ENCODE results near the gene YBX2.
"Not testable (repeated sequence)": the region's sequence is repeated elsewhere in the genome, so short reads cannot be mapped to it uniquely, and the experiment has no call there.

Gene YBX2

GRCh38 chr17:7294614-7295153 lies at the start of gene YBX2:
Gene YBX2 (minus strand): TSS chr17:7294639. CDS start chr17:7294500, 139 bp downstream.
- DNase-seq = peak; percentile 55

GRCh38 chr17:7343250-7343649 lies 48.8 kb upstream of the YBX2 start:
- no peak for DNase-seq

- no peak for DNase-seq
Measured at GRCh38 chr17:7341842-7342241, 47.4 kb upstream of the YBX2 start.

GRCh38 chr17:7340179-7340578 lies 45.7 kb upstream of the YBX2 start:
- no peak for DNase-seq

GRCh38 chr17:7337600-7337999 lies 43.2 kb upstream of the YBX2 start:
- not testable (repeated sequence) for DNase-seq

GRCh38 chr17:7336240-7337175 lies 42.1 kb upstream of the YBX2 start, which contains the start of gene ACAP1:
Gene ACAP1 (plus strand): TSS chr17:7336529. CDS start chr17:7336735, 206 bp downstream.
- DNase-seq = no peak

GRCh38 chr17:7335765-7336164 lies 41.3 kb upstream of the YBX2 start:
- not testable (repeated sequence) for DNase-seq

GRCh38 chr17:7334938-7335538 lies 40.6 kb upstream of the YBX2 start:
- no peak for DNase-seq

- not testable (repeated sequence) for DNase-seq
Measured at GRCh38 chr17:7332600-7333069, 38.2 kb upstream of the YBX2 start.

GRCh38 chr17:7332111-7332510 lies 37.7 kb upstream of the YBX2 start:
- no peak for DNase-seq

- no peak for DNase-seq
Measured at GRCh38 chr17:7330638-7331015, 36.2 kb upstream of the YBX2 start.

- peak; percentile 24 for DNase-seq
Measured at GRCh38 chr17:7329997-7330637, 35.7 kb upstream of the YBX2 start.

GRCh38 chr17:7329374-7329996 lies 35.0 kb upstream of the YBX2 start:
- DNase-seq = peak; percentile 93

GRCh38 chr17:7328840-7329373 lies 34.5 kb upstream of the YBX2 start, which contains the start of gene NEURL4:
Gene NEURL4 (minus strand): TSS chr17:7329335. CDS start chr17:7329312, 23 bp downstream.
- DNase-seq = no peak

GRCh38 chr17:7328009-7328408 lies 33.6 kb upstream of the YBX2 start:
- DNase-seq = no peak

- DNase-seq = no peak
Measured at GRCh38 chr17:7327501-7327900, 33.1 kb upstream of the YBX2 start.

GRCh38 chr17:7327056-7327455 lies 32.6 kb upstream of the YBX2 start:
- DNase-seq = no peak

GRCh38 chr17:7326186-7326585 lies 31.7 kb upstream of the YBX2 start:
- DNase-seq = no peak

- no peak for DNase-seq
Measured at GRCh38 chr17:7325031-7325528, 30.6 kb upstream of the YBX2 start.

- no peak for DNase-seq
Measured at GRCh38 chr17:7324438-7324779, 30.0 kb upstream of the YBX2 start.

- DNase-seq = no peak
Measured at GRCh38 chr17:7323731-7324437, 29.4 kb upstream of the YBX2 start.
